CD4-positive, alpha-beta T cell treated with Interleukin-21 for 1 hour (primary cell): ENCODE data around the gene GAB2.
"Not testable (repeated sequence)": the region's sequence is repeated elsewhere in the genome, so short reads cannot be mapped to it uniquely, and the experiment has no call there.

Experiments used
- DNase-seq: peaks from one replicate; pipeline ENCODE4 v3.0.0-alpha.2; 2020

Gene GAB2

GRCh38 chr11:78300108-78300839 lies 117.3 kb downstream of the GAB2 start:
- DNase-seq, result no peak

- no peak for DNase-seq
Measured at GRCh38 chr11:78299000-78299710, 118.5 kb downstream of the GAB2 start.

- DNase-seq, result no peak
Measured at GRCh38 chr11:78298291-78298771, 119.3 kb downstream of the GAB2 start.

GRCh38 chr11:78295991-78296930 lies 121.4 kb downstream of the GAB2 start:
- no peak for DNase-seq

GRCh38 chr11:78295347-78295746 lies 122.3 kb downstream of the GAB2 start:
- DNase-seq, result no peak

- DNase-seq, result not testable (repeated sequence)
Measured at GRCh38 chr11:78294100-78294499, 123.5 kb downstream of the GAB2 start.

GRCh38 chr11:78293536-78293935 lies 124.1 kb downstream of the GAB2 start:
- DNase-seq, result no peak

- peak; percentile 30 for DNase-seq
Measured at GRCh38 chr11:78292109-78292803, 125.4 kb downstream of the GAB2 start.

GRCh38 chr11:78291503-78292108 lies 126.0 kb downstream of the GAB2 start:
- peak; percentile 3 for DNase-seq

GRCh38 chr11:78290293-78291176 lies 127.1 kb downstream of the GAB2 start:
- peak; percentile 32 for DNase-seq

GRCh38 chr11:78289552-78290292 lies 127.9 kb downstream of the GAB2 start:
- DNase-seq, result no peak

GRCh38 chr11:78284260-78284659 lies 133.4 kb downstream of the GAB2 start:
- DNase-seq, result no peak

- no peak for DNase-seq
Measured at GRCh38 chr11:78282821-78283220, 134.8 kb downstream of the GAB2 start.

GRCh38 chr11:78281511-78281910 lies 136.1 kb downstream of the GAB2 start:
- DNase-seq, result no peak

- DNase-seq, result no peak
Measured at GRCh38 chr11:78277314-78277994, 140.2 kb downstream of the GAB2 start.

GRCh38 chr11:78276311-78276710 lies 141.3 kb downstream of the GAB2 start:
- no peak for DNase-seq

- no peak for DNase-seq
Measured at GRCh38 chr11:78274739-78275138, 142.9 kb downstream of the GAB2 start.

GRCh38 chr11:78272625-78273269 lies 144.9 kb downstream of the GAB2 start:
- not testable (repeated sequence) for DNase-seq

GRCh38 chr11:78271801-78272200 lies 145.8 kb downstream of the GAB2 start:
- not testable (repeated sequence) for DNase-seq
